Measurements from ENCODE around the gene SNED1.

SNED1 gene

GRCh38 chr2:241050624-241051577 is 52.5 kb downstream of the SNED1 start:
- H3K36me3 ChIP-seq (ENCODE audit: control insufficient read depth, insufficient read depth, low read length), result peaks cover 2% of the 10 kb centered on the region
- H3K27me3 ChIP-seq (replicated peaks; ENCODE audit: control insufficient read depth, insufficient read depth, low read length), result no peaks in the 10 kb centered on the region
- peak; percentile 8 for DNase-seq (ENCODE audit: extremely low read depth, insufficient read length)
- no peak for TF ChIP-seq CTCF (IDR thresholded peaks at IDR 0.05; ENCODE audit: insufficient read depth, low read length, poor library complexity, severe bottlenecking)
- H3K4me3 ChIP-seq (replicated peaks; ENCODE audit: low read depth, low read length), result no peak overlapping the region

GRCh38 chr2:241051578-241052487 is 53.4 kb downstream of the SNED1 start:
- H3K4me3 ChIP-seq (replicated peaks; ENCODE audit: low read depth, low read length), result no peak overlapping the region
- peaks cover 2% of the 10 kb centered on the region for H3K36me3 ChIP-seq (ENCODE audit: control insufficient read depth, insufficient read depth, low read length)
- DNase-seq (ENCODE audit: extremely low read depth, insufficient read length), result no peak
- TF ChIP-seq CTCF (IDR thresholded peaks at IDR 0.05; ENCODE audit: insufficient read depth, low read length, poor library complexity, severe bottlenecking), result no peak
- H3K27me3 ChIP-seq (replicated peaks; ENCODE audit: control insufficient read depth, insufficient read depth, low read length), result no peaks in the 10 kb centered on the region

GRCh38 chr2:241052677-241053360 is 54.4 kb downstream of the SNED1 start:
- H3K27me3 ChIP-seq (replicated peaks; ENCODE audit: control insufficient read depth, insufficient read depth, low read length), result no peaks in the 10 kb centered on the region
- TF ChIP-seq CTCF (IDR thresholded peaks at IDR 0.05; ENCODE audit: insufficient read depth, low read length, poor library complexity, severe bottlenecking), result no peak
- H3K36me3 ChIP-seq (ENCODE audit: control insufficient read depth, insufficient read depth, low read length), result peaks cover 2% of the 10 kb centered on the region
- peak; percentile 9 for DNase-seq (ENCODE audit: extremely low read depth, insufficient read length)
- no peak overlapping the region for H3K4me3 ChIP-seq (replicated peaks; ENCODE audit: low read depth, low read length)

GRCh38 chr2:241053576-241054251 is 55.3 kb downstream of the SNED1 start:
- H3K27me3 ChIP-seq (replicated peaks; ENCODE audit: control insufficient read depth, insufficient read depth, low read length), result no peaks in the 10 kb centered on the region
- no peak for TF ChIP-seq CTCF (IDR thresholded peaks at IDR 0.05; ENCODE audit: insufficient read depth, low read length, poor library complexity, severe bottlenecking)
- peaks cover 2% of the 10 kb centered on the region for H3K36me3 ChIP-seq (ENCODE audit: control insufficient read depth, insufficient read depth, low read length)
- DNase-seq (ENCODE audit: extremely low read depth, insufficient read length), result no peak
- no peak overlapping the region for H3K4me3 ChIP-seq (replicated peaks; ENCODE audit: low read depth, low read length)

GRCh38 chr2:241061275-241061674 is 62.9 kb downstream of the SNED1 start:
- Histone ChIP-seq H3K27me3 (replicated peaks; ENCODE audit: control insufficient read depth, insufficient read depth, low read length) (no peaks in the 10 kb centered on the region; the same call in 1 of the 2 replicates), H3K4me3 (replicated peaks; ENCODE audit: low read depth, low read length) (no peak overlapping the region), H3K36me3 (ENCODE audit: control insufficient read depth, insufficient read depth, low read length) (no peaks in the 10 kb centered on the region)
- TF ChIP-seq CTCF (IDR thresholded peaks at IDR 0.05; ENCODE audit: insufficient read depth, low read length, poor library complexity, severe bottlenecking), result no peak
- DNase-seq (ENCODE audit: extremely low read depth, insufficient read length), result no peak

Data from GM06990 (cell line).